Measurements from ENCODE around the gene ATOX1. TPM values are rescaled to one million over a fixed set of nuclear protein-coding genes. Genes with fewer than 3 reads are reported as not detected.

Gene ATOX1
- total and polyA plus RNA-seq, 2 of the 13 experiments (the other 11 are each of a cell fraction or from before 2014, with no cell fraction given) = 62.4 to 124 TPM

GRCh38 chr5:151770383-151771258, 12.2 kb upstream of the ATOX1 start (continued):
- TF ChIP-seq PRMT3 (CRISPR knock-in tag; IDR thresholded peaks at IDR 0.05; ENCODE audit: borderline replicate concordance, low read depth) (no peak), ZNF367 (CRISPR knock-in tag; IDR thresholded peaks at IDR 0.05; ENCODE audit: borderline replicate concordance) (no peak), ZNF354B (CRISPR knock-in tag; IDR thresholded peaks at IDR 0.05) (no peak), ZSCAN30 (CRISPR knock-in tag; IDR thresholded peaks at IDR 0.05) (no peak), ZNF121 (CRISPR knock-in tag; IDR thresholded peaks at IDR 0.05) (no peak), ZNF773 (CRISPR knock-in tag; IDR thresholded peaks at IDR 0.05; ENCODE audit: borderline replicate concordance) (no peak), SKIL (CRISPR knock-in tag; IDR thresholded peaks at IDR 0.05; ENCODE audit: borderline replicate concordance) (no peak), ZBTB25 (CRISPR knock-in tag; IDR thresholded peaks at IDR 0.05) (no peak), ZNF362 (CRISPR knock-in tag; IDR thresholded peaks at IDR 0.05; ENCODE audit: borderline replicate concordance) (no peak), CHCHD3 (CRISPR knock-in tag; IDR thresholded peaks at IDR 0.05) (no peak), U2AF2 (IDR thresholded peaks at IDR 0.05; ENCODE audit: low read depth, low read length) (no peak), ZNF644 (CRISPR knock-in tag; IDR thresholded peaks at IDR 0.05; ENCODE audit: low read depth) (no peak), ZFP82 (CRISPR knock-in tag; IDR thresholded peaks at IDR 0.05; ENCODE audit: borderline replicate concordance) (0 out of 2 replicates have a peak, but pooled peaks have one; percentile 72), MLLT10 (CRISPR knock-in tag; IDR thresholded peaks at IDR 0.05) (no peak), SRSF4 (IDR thresholded peaks at IDR 0.05; ENCODE audit: low read depth, low read length, poor library complexity, severe bottlenecking) (no peak)
- TF ChIP-seq, protein P1, sequence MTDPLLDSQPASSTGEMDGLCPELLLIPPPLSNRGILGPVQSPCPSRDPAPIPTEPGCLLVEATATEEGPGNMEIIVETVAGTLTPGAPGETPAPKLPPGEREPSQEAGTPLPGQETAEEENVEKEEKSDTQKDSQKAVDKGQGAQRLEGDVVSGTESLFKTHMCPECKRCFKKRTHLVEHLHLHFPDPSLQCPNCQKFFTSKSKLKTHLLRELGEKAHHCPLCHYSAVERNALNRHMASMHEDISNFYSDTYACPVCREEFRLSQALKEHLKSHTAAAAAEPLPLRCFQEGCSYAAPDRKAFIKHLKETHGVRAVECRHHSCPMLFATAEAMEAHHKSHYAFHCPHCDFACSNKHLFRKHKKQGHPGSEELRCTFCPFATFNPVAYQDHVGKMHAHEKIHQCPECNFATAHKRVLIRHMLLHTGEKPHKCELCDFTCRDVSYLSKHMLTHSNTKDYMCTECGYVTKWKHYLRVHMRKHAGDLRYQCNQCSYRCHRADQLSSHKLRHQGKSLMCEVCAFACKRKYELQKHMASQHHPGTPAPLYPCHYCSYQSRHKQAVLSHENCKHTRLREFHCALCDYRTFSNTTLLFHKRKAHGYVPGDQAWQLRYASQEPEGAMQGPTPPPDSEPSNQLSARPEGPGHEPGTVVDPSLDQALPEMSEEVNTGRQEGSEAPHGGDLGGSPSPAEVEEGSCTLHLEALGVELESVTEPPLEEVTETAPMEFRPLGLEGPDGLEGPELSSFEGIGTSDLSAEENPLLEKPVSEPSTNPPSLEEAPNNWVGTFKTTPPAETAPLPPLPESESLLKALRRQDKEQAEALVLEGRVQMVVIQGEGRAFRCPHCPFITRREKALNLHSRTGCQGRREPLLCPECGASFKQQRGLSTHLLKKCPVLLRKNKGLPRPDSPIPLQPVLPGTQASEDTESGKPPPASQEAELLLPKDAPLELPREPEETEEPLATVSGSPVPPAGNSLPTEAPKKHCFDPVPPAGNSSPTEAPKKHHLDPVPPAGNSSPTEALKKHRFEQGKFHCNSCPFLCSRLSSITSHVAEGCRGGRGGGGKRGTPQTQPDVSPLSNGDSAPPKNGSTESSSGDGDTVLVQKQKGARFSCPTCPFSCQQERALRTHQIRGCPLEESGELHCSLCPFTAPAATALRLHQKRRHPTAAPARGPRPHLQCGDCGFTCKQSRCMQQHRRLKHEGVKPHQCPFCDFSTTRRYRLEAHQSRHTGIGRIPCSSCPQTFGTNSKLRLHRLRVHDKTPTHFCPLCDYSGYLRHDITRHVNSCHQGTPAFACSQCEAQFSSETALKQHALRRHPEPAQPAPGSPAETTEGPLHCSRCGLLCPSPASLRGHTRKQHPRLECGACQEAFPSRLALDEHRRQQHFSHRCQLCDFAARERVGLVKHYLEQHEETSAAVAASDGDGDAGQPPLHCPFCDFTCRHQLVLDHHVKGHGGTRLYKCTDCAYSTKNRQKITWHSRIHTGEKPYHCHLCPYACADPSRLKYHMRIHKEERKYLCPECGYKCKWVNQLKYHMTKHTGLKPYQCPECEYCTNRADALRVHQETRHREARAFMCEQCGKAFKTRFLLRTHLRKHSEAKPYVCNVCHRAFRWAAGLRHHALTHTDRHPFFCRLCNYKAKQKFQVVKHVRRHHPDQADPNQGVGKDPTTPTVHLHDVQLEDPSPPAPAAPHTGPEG (CRISPR knock-in tag; IDR thresholded peaks at IDR 0.05) = no peak
- TF ChIP-seq, protein P2, sequence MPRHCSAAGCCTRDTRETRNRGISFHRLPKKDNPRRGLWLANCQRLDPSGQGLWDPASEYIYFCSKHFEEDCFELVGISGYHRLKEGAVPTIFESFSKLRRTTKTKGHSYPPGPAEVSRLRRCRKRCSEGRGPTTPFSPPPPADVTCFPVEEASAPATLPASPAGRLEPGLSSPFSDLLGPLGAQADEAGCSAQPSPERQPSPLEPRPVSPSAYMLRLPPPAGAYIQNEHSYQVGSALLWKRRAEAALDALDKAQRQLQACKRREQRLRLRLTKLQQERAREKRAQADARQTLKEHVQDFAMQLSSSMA (CRISPR knock-in tag; IDR thresholded peaks at IDR 0.05) = 0 out of 2 replicates have a peak, but pooled peaks have one; percentile 21

Measured in HepG2 (cell line).